NCI-H2196 treated with DMSO at 0.1 percent for 48 hours (cell line): ENCODE data around the gene AMPD3.
"Not testable (repeated sequence)": the region's sequence is repeated elsewhere in the genome, so short reads cannot be mapped to it uniquely, and the experiment has no call there.

Experiments used
- DNase-seq: peaks from one replicate; lab custom pipeline; 2025; ENCODE audit not compliant: unreplicated experiment; lab: John Stamatoyannopoulos, UW

Gene AMPD3

GRCh38 chr11:10436683-10437082 is 18.4 kb upstream of the AMPD3 start:
- DNase-seq, result not testable (repeated sequence)

GRCh38 chr11:10438458-10438857 is 16.6 kb upstream of the AMPD3 start:
- DNase-seq, result no peak

- no peak for DNase-seq
Observed at GRCh38 chr11:10439351-10439750, 15.7 kb upstream of the AMPD3 start.

GRCh38 chr11:10439924-10440323 is 15.1 kb upstream of the AMPD3 start:
- DNase-seq, result no peak

GRCh38 chr11:10440401-10440800 is 14.7 kb upstream of the AMPD3 start:
- no peak for DNase-seq

- DNase-seq, result no peak
Observed at GRCh38 chr11:10441091-10441490, 14.0 kb upstream of the AMPD3 start.

GRCh38 chr11:10441652-10442503 is 13.2 kb upstream of the AMPD3 start:
- no peak for DNase-seq

- DNase-seq, result no peak
Observed at GRCh38 chr11:10443152-10443551, 11.9 kb upstream of the AMPD3 start.

GRCh38 chr11:10443721-10444235 is 11.3 kb upstream of the AMPD3 start:
- DNase-seq, result no peak

GRCh38 chr11:10444725-10445315 is 10.2 kb upstream of the AMPD3 start:
- no peak for DNase-seq

- no peak for DNase-seq
Observed at GRCh38 chr11:10447445-10447844, 7.6 kb upstream of the AMPD3 start.

GRCh38 chr11:10450462-10451425 is 4.3 kb upstream of the AMPD3 start:
- peak; percentile 34 for DNase-seq

GRCh38 chr11:10451426-10452116 is 3.5 kb upstream of the AMPD3 start:
- no peak for DNase-seq

GRCh38 chr11:10452211-10452767 is 2.8 kb upstream of the AMPD3 start:
- no peak for DNase-seq

GRCh38 chr11:10453261-10453660 is 1.8 kb upstream of the AMPD3 start:
- no peak for DNase-seq

GRCh38 chr11:10455637-10456487 is 798 bp downstream of the AMPD3 start:
- DNase-seq, result peak; percentile 71

GRCh38 chr11:10456519-10456918 is 1.5 kb downstream of the AMPD3 start:
- no peak for DNase-seq

GRCh38 chr11:10457901-10458300 is 2.8 kb downstream of the AMPD3 start:
- no peak for DNase-seq
